ENCODE data around the gene NDUFA9. TPM values are rescaled to one million over a fixed set of nuclear protein-coding genes. Genes with fewer than 3 reads are reported as not detected.

NDUFA9 gene
- total RNA-seq, 1 donor from 2014 or later, result 81.6 TPM

DNA sequence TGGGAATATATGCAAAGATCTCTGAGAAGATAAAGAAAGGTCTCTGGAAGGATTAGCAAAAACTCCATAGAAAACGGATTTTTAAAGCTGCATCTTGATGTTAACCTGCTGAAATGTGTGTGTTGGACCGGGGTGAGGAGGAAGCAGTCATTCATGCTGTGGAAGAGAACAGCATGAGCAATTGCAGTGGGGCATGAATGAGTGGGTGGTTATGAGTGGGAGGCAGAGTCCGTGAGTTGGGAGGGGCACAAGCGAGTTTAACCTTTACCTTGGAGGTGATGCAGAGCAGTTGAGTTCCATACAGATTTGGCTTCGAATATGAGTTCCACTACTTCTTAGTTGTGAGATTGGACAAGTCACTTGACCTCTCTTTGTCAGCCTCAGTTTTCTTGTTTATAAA lies 41.8 kb downstream of the NDUFA9 start:
- no peak for DNase-seq (ENCODE audit: low read depth, low spot score)

Other genes starting within 250 kb of the NDUFA9 start
- not detected in 2 replicates for gene FGF6, start 203.3 kb upstream of the NDUFA9 start, total RNA-seq
- 13.3 and 22.8 TPM in 2 replicates for gene RAD51AP1, start 110.2 kb upstream of the NDUFA9 start, total RNA-seq
- 51.7 and 70.7 TPM in 2 replicates for gene DYRK4, start 86.9 kb upstream of the NDUFA9 start, total RNA-seq
- gene AKAP3, start 63 bp upstream of the NDUFA9 start, total RNA-seq, result 0.79 and 2.2 TPM in 2 replicates
- gene GALNT8, start 71.3 kb downstream of the NDUFA9 start, total RNA-seq, result 0.40 and 2.7 TPM in 2 replicates

Data from pulmonary artery endothelial cell (primary cell).